ENCODE results near the gene ABHD16B. TPM values are rescaled to one million over a fixed set of nuclear protein-coding genes. Genes with fewer than 3 reads are reported as not detected.

The ABHD16B gene
- polyA plus RNA-seq, 1 experiment: not detected

GRCh38 chr20:63900413-63900812 is 39.1 kb downstream of the ABHD16B start:
- H3K27me3 ChIP-seq (ENCODE audit: control insufficient read depth, insufficient read depth, low read length): no peaks in the 10 kb centered on the region
- ChIA-PET CTCF (no interaction called here), POLR2A (no interaction called here)
- H3K4me3 ChIP-seq (ENCODE audit: low read depth, low read length): no peak overlapping the region
- no peak for TF ChIP-seq CTCF (IDR thresholded peaks at IDR 0.05; ENCODE audit: low read depth, low read length)
- DNase-seq (ENCODE audit: low read depth, low spot score): no peak
- no peak overlapping the region for H3K27ac ChIP-seq (ENCODE audit: low read depth, low read length)
- no peaks in the 10 kb centered on the region for H3K9me3 ChIP-seq (ENCODE audit: control insufficient read depth, insufficient read depth, low read length)

DNA sequence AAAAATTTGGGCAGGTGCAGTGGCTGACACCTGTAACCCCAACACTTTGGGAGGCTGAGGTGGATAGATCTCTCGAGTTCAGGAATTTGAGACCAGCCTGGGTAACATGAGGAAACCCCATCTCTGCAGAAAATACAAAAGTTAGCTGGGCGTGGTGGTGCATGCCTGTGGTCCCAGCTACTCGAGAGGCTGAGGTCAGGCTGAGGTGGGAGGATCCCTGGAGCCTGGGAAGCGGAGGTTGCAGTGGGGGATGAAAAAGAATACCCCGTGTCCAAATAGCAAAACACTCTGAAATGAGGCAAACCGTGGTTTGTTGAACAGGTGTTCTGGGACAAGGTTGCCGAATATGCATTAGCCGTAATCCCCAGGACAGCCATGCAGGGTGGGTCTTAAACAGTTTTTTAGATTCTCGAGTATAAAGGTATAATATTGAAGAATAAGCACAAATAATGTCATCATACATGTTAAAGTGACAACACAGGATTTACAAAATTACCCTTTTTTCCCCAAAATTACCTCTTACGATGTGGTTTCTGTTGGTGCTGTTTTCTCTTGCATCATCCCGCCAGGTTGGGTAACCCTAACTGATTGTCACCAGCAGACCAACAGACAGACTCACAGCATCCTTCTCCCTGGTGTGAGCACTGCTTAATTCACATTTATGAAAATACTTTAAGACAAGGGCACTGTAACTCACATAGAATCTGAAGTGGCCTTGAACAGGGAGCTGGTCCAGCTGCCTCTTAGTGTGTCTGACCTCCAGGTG is 42.7 kb downstream of the ABHD16B start:
- Histone ChIP-seq H3K27ac (ENCODE audit: low read depth, low read length) (peak overlapping the region; percentile 31), H3K4me3 (ENCODE audit: low read depth, low read length) (no peak overlapping the region), H3K9me3 (ENCODE audit: control insufficient read depth, insufficient read depth, low read length) (no peaks in the 10 kb centered on the region), H3K27me3 (ENCODE audit: control insufficient read depth, insufficient read depth, low read length) (no peaks in the 10 kb centered on the region)
- ChIA-PET CTCF (no interaction called here), POLR2A (no interaction called here)
- TF ChIP-seq CTCF (IDR thresholded peaks at IDR 0.05; ENCODE audit: low read depth, low read length): no peak
- no peak for DNase-seq (ENCODE audit: low read depth, low spot score)

- Histone ChIP-seq H3K27ac (ENCODE audit: low read depth, low read length) (no peak overlapping the region), H3K4me3 (ENCODE audit: low read depth, low read length) (no peak overlapping the region), H3K27me3 (ENCODE audit: control insufficient read depth, insufficient read depth, low read length) (no peaks in the 10 kb centered on the region), H3K9me3 (ENCODE audit: control insufficient read depth, insufficient read depth, low read length) (no peaks in the 10 kb centered on the region)
- no peak for TF ChIP-seq CTCF (IDR thresholded peaks at IDR 0.05; ENCODE audit: low read depth, low read length)
- CTCF ChIA-PET: no interaction called here
- no peak for DNase-seq (ENCODE audit: low read depth, low spot score)
- POLR2A ChIA-PET: no interaction called here
These were observed 46.8 kb downstream of the ABHD16B start for GRCh38 chr20:63908008-63908682.

- peaks cover 7% of the 10 kb centered on the region; the same call in 1 of the 2 replicates for H3K9me3 ChIP-seq (ENCODE audit: control insufficient read depth, insufficient read depth, low read length)
- no peak for DNase-seq (ENCODE audit: low read depth, low spot score)
- ChIA-PET POLR2A (no interaction called here), CTCF (no interaction called here)
- H3K4me3 ChIP-seq (ENCODE audit: low read depth, low read length): no peak overlapping the region
- TF ChIP-seq CTCF (IDR thresholded peaks at IDR 0.05; ENCODE audit: low read depth, low read length): no peak
- H3K27me3 ChIP-seq (ENCODE audit: control insufficient read depth, insufficient read depth, low read length): no peaks in the 10 kb centered on the region
- H3K27ac ChIP-seq (ENCODE audit: low read depth, low read length): no peak overlapping the region
These were observed 49.9 kb downstream of the ABHD16B start for GRCh38 chr20:63911176-63911575.

Small RNAs within 50 kb of the gene (small RNA-seq; reads per million reads assigned to genes)
- 3.0 reads per million, percentile 17 among the genes with 10 or more reads in this experiment for gene RNU1-134P (ENCODE audit: insufficient read length, low read depth)

Other genes with a start within 250 kb of the ABHD16B start
- gene GMEB2, start 234.4 kb upstream of the ABHD16B start, polyA plus RNA-seq (2011; rRNA removed): 6.3 and 7.3 TPM in 2 replicates
- 21.8 and 26.9 TPM in 2 replicates for gene STMN3, start 208.1 kb upstream of the ABHD16B start, polyA plus RNA-seq (2011; rRNA removed)
- 11.3 and 14.6 TPM in 2 replicates for gene RTEL1, start 203.2 kb upstream of the ABHD16B start, polyA plus RNA-seq (2011; rRNA removed)
- 2.5 and 5.2 TPM in 2 replicates for gene TNFRSF6B, start 164.8 kb upstream of the ABHD16B start, polyA plus RNA-seq (2011; rRNA removed)
- gene ARFRP1, start 153.5 kb upstream of the ABHD16B start, polyA plus RNA-seq (2011; rRNA removed): 21.4 and 23.8 TPM in 2 replicates
- 8.7 and 10.6 TPM in 2 replicates for gene ZGPAT, start 153.5 kb upstream of the ABHD16B start, polyA plus RNA-seq (2011; rRNA removed)
- 1.5 and 1.8 TPM in 2 replicates for gene LIME1, start 124.8 kb upstream of the ABHD16B start, polyA plus RNA-seq (2011; rRNA removed)
- 26.0 and 27.6 TPM in 2 replicates for gene SLC2A4RG, start 121.7 kb upstream of the ABHD16B start, polyA plus RNA-seq (2011; rRNA removed)
- gene ZBTB46, start 30.2 kb upstream of the ABHD16B start, polyA plus RNA-seq (2011; rRNA removed): 2.0 and 2.8 TPM in 2 replicates
- 202 and 219 TPM in 2 replicates for gene TPD52L2, start 3.8 kb downstream of the ABHD16B start, polyA plus RNA-seq (2011; rRNA removed)
- 36.7 and 40.9 TPM in 2 replicates for gene DNAJC5, start 33.6 kb downstream of the ABHD16B start, polyA plus RNA-seq (2011; rRNA removed)
- 18.0 and 22.3 TPM in 2 replicates for gene UCKL1, start 94.9 kb downstream of the ABHD16B start, polyA plus RNA-seq (2011; rRNA removed)
- gene ZNF512B, start 108.4 kb downstream of the ABHD16B start, polyA plus RNA-seq (2011; rRNA removed): 4.0 and 6.0 TPM in 2 replicates
- 1.3 and 1.8 TPM in 2 replicates for gene SAMD10, start 118.1 kb downstream of the ABHD16B start, polyA plus RNA-seq (2011; rRNA removed)
- gene PRPF6, start 119.6 kb downstream of the ABHD16B start, polyA plus RNA-seq (2011; rRNA removed): 38.5 and 47.5 TPM in 2 replicates
- gene C20orf204, start 174.7 kb downstream of the ABHD16B start, polyA plus RNA-seq (2011; rRNA removed): 0.01 and 0.07 TPM in 2 replicates
- not detected in 2 replicates for gene SOX18, start 188.1 kb downstream of the ABHD16B start, polyA plus RNA-seq (2011; rRNA removed)
- gene TCEA2, start 201.7 kb downstream of the ABHD16B start, polyA plus RNA-seq (2011; rRNA removed): 12.8 and 18.0 TPM in 2 replicates
- 7.5 and 9.3 TPM in 2 replicates for gene RGS19, start 218.0 kb downstream of the ABHD16B start, polyA plus RNA-seq (2011; rRNA removed)
- 0.86 and 1.1 TPM in 2 replicates for gene OPRL1, start 218.6 kb downstream of the ABHD16B start, polyA plus RNA-seq (2011; rRNA removed)
- gene LKAAEAR1, start 222.9 kb downstream of the ABHD16B start, polyA plus RNA-seq (2011; rRNA removed): not detected in 2 replicates
- not detected in 2 replicates for gene NPBWR2, start 246.1 kb downstream of the ABHD16B start, polyA plus RNA-seq (2011; rRNA removed)

All from AG04450 (cell line).